SK-N-MC (cell line): ENCODE results near the gene PAPOLA.

Source experiments
- EZH2 ChIP-seq: fragments of 200-600 bp; sonication (generic); IDR thresholded peaks from one replicate; pipeline ENCODE4 v1.6.1; 2017; ENCODE audit warnings: antibody characterized with exemption
- FOXP2 ChIP-seq: optimal IDR thresholded peaks from 2 replicates; pipeline ENCODE3; 2011; ENCODE audit warnings: mild to moderate bottlenecking, moderate library complexity; ENCODE audit not compliant: insufficient read depth; ENCODE audit errors: extremely low read length, control extremely low read depth
- POLR2AphosphoS5 ChIP-seq: IDR thresholded peaks from 2 replicates; pipeline ENCODE4 v1.6.1; 2012; ENCODE audit warnings: mild to moderate bottlenecking, low read depth, low read length, borderline replicate concordance

GRCh38 chr14:96514694-96515093 lies 12.5 kb downstream of the PAPOLA start:
- TF ChIP-seq POLR2AphosphoS5 (no peak), EZH2 (no peak), FOXP2 (no peak)
